A549 (cell line): ENCODE data around the gene ATP13A5. TPM values are rescaled to one million over a fixed set of nuclear protein-coding genes. Genes with fewer than 3 reads are reported as not detected.

ENCODE experiments used
- ATAC-seq, 2 experiments: fragments of 200-7000 bp in 1 of 2; fragments of >200 bp in 1 of 2; cut with Nextera tagmentation in 1 of 2; cut with Tn5 transposase in 1 of 2; 3 replicates each; pipeline versions ENCODE4 v1.8.0 to v1.9.1; 2018 to 2020; ENCODE audit warnings: mild to moderate bottlenecking in 1 of 2, moderate library complexity in 1 of 2
- CTCF ChIA-PET: fragments of 300-600 bp; sonication (Branson Sonifier 250); formaldehyde crosslinking; extraction: SDS; loops from one replicate; lab custom pipeline; 2021; ENCODE audit warnings: antibody characterized with exemption, inconsistent platforms; lab: Yijun Ruan, JAX
- POLR2A ChIA-PET: fragments of 350-600 bp; formaldehyde crosslinking; extraction: SDS; loops from one replicate; lab custom pipeline; 2021; ENCODE audit warnings: antibody characterized with exemption, inconsistent platforms; lab: Yijun Ruan, JAX
- DNase-seq, 2 experiments: peaks; one replicate each; pipeline versions ENCODE4 v3.0.0 to v3.0.0-alpha.2; 2011 to 2016; ENCODE audit warnings: low read depth in 1 of 2, low spot score in 1 of 2
- FAIRE-seq: peaks from 2 replicates; lab custom pipeline; 2011; peaks lifted over from hg19 to GRCh38; lab: Jason Lieb, UNC
- H3K27ac ChIP-seq, 2 experiments: fragments of >200 bp; sonication (Bioruptor Twin); formaldehyde crosslinking; 3 replicates each; pipeline ENCODE4 v1.5.1; 2016 to 2017
- H3K4me1 ChIP-seq: fragments of >200 bp; sonication (Bioruptor Twin); formaldehyde crosslinking; 3 replicates; pipeline ENCODE4 v1.6.1; 2016
- H3K4me2 ChIP-seq: fragments of >200 bp; sonication (Bioruptor Twin); formaldehyde crosslinking; 3 replicates; pipeline ENCODE4 v1.6.1; 2016
- H3K4me3 ChIP-seq: fragments of >200 bp; sonication (Bioruptor Twin); formaldehyde crosslinking; 3 replicates; pipeline ENCODE4 v1.5.1; 2016
- H3K9me3 ChIP-seq: fragments of >200 bp; sonication (Bioruptor Twin); formaldehyde crosslinking; 3 replicates; pipeline ENCODE4 v1.6.1; 2016
- ATOH8 ChIP-seq: fragments of 250-450 bp; sonication (Bioruptor Pico); IDR thresholded peaks from 2 replicates; pipeline ENCODE4 v1.5.0; 2020; ENCODE audit warnings: low read depth, mild to moderate bottlenecking, moderate library complexity
- BCL3 ChIP-seq: fragments of >200 bp; sonication (Bioruptor Twin); formaldehyde crosslinking; IDR thresholded peaks from 3 replicates; pipeline ENCODE4 v1.6.1; 2016
- CEBPB ChIP-seq, 2 experiments: fragments of >200 bp in 1 of 2; sonication (Bioruptor Twin) in 1 of 2; formaldehyde crosslinking in 1 of 2; IDR thresholded peaks; 2 replicates each; pipeline ENCODE4 v1.6.1; 2012 to 2016
- CHD2 ChIP-seq: fragments of 150-350 bp; IDR thresholded peaks from 2 replicates; pipeline ENCODE4 v1.6.1; 2014; ENCODE audit warnings: low read length; ENCODE audit not compliant: partially characterized antibody
- EHMT2 ChIP-seq: fragments of 200-600 bp; sonication (generic); IDR thresholded peaks from 2 replicates; pipeline ENCODE4 v1.6.1; 2016; ENCODE audit warnings: antibody characterized with exemption, low read depth, mild to moderate bottlenecking, moderate library complexity
- ELK1 ChIP-seq: fragments of 150-350 bp; IDR thresholded peaks from 2 replicates; pipeline ENCODE4 v1.6.1; 2014; ENCODE audit warnings: low read depth, mild to moderate bottlenecking, low read length
- EP300 ChIP-seq, 2 experiments: fragments of >200 bp; sonication (Bioruptor Twin); formaldehyde crosslinking; IDR thresholded peaks; 2 replicates in 1 of 2; 3 replicates in 1 of 2; pipeline ENCODE4 v1.6.1; 2016 to 2017
- FOSB ChIP-seq: fragments of 250-450 bp; sonication (Bioruptor Pico); IDR thresholded peaks from 2 replicates; pipeline ENCODE4 v1.5.0; 2020; ENCODE audit warnings: mild to moderate bottlenecking, moderate library complexity
- FOSL2 ChIP-seq, 2 experiments: fragments of 450-650 bp in 1 of 2; fragments of >200 bp in 1 of 2; sonication (Bioruptor Twin) in 1 of 2; formaldehyde crosslinking; IDR thresholded peaks; 2 replicates each; pipeline versions ENCODE4 v1.5.0 to v1.6.1; 2016 to 2020; ENCODE audit warnings: mild to moderate bottlenecking in 1 of 2, moderate library complexity in 1 of 2
- HDAC2 ChIP-seq: fragments of 200-600 bp; sonication (generic); IDR thresholded peaks from 2 replicates; pipeline ENCODE4 v1.6.1; 2016
- HES2 ChIP-seq: fragments of >200 bp; sonication (Bioruptor Twin); formaldehyde crosslinking; IDR thresholded peaks from 2 replicates; pipeline ENCODE4 v1.6.1; 2016
- HMGXB4 ChIP-seq: fragments of 250-450 bp; sonication (Bioruptor Pico); IDR thresholded peaks from 2 replicates; pipeline ENCODE4 v1.5.0; 2021; ENCODE audit warnings: mild to moderate bottlenecking, moderate library complexity, borderline replicate concordance
- JUN ChIP-seq, 2 experiments: fragments of >200 bp; sonication (Bioruptor Twin); formaldehyde crosslinking; IDR thresholded peaks; 2 replicates in 1 of 2; 3 replicates in 1 of 2; pipeline ENCODE4 v1.6.1; 2016 to 2017
- JUNB ChIP-seq: fragments of >200 bp; sonication (Bioruptor Twin); formaldehyde crosslinking; IDR thresholded peaks from 2 replicates; pipeline ENCODE4 v1.6.1; 2016
- MAZ ChIP-seq: fragments of 150-350 bp; IDR thresholded peaks from 2 replicates; pipeline ENCODE4 v1.6.1; 2014; ENCODE audit warnings: antibody characterized with exemption, low read depth, low read length, borderline replicate concordance
- NFE2L2 ChIP-seq: fragments of 150-350 bp; conservative IDR thresholded peaks from 2 replicates; pipeline ENCODE4 v1.6.1; 2014; ENCODE audit warnings: low read length
- NPAS2 ChIP-seq: fragments of 250-450 bp; sonication (Bioruptor Pico); IDR thresholded peaks from 2 replicates; pipeline ENCODE4 v1.8.0; 2022; ENCODE audit warnings: mild to moderate bottlenecking, moderate library complexity, borderline replicate concordance
- PHF8 ChIP-seq: fragments of 200-600 bp; sonication (generic); IDR thresholded peaks from 2 replicates; pipeline ENCODE4 v1.6.1; 2016; ENCODE audit warnings: low read depth, mild to moderate bottlenecking, antibody characterized with exemption, moderate library complexity, borderline replicate concordance
- POLR2A ChIP-seq: IDR thresholded peaks from 2 replicates; pipeline ENCODE4 v1.6.1; 2012; ENCODE audit warnings: mild to moderate bottlenecking, low read length
- TFCP2L1 ChIP-seq: fragments of 250-450 bp; sonication (Bioruptor Pico); IDR thresholded peaks from 2 replicates; pipeline ENCODE4 v1.5.0; 2021; ENCODE audit warnings: mild to moderate bottlenecking
- USF2 ChIP-seq: fragments of 450-650 bp; IDR thresholded peaks from 2 replicates; pipeline ENCODE4 v1.6.1; 2014; ENCODE audit warnings: antibody characterized with exemption
- ZNF302 ChIP-seq: fragments of 250-450 bp; sonication (Bioruptor Pico); IDR thresholded peaks from 2 replicates; pipeline ENCODE4 v1.9.0; 2021; ENCODE audit warnings: inconsistent platforms, mild to moderate bottlenecking, moderate library complexity
- ZSCAN20 ChIP-seq: fragments of 250-450 bp; sonication (Bioruptor Pico); IDR thresholded peaks from 2 replicates; pipeline ENCODE4 v1.8.0; 2022; ENCODE audit warnings: mild to moderate bottlenecking, moderate library complexity
- WGBS: methylation state at CpG from one replicate; pipeline ENCODE4 v1.1.6; 2017; ENCODE audit errors: missing lambda C conversion rate; 5-methylcytosine and 5-hydroxymethylcytosine counted together
- polyA plus RNA-seq, 4 experiments: library from polyadenylated mRNA; depleted of rRNA in 3 of 4; stranded (reverse); fragments of >200 nt; fragmentation: RNase III in 1 of 4; extraction: RNeasy Plus Mini Kit Qiagen cat#74134 plus additional on column Dnase treatment in 1 of 4; gene quantifications; 2 replicates in 3 of 4; 3 replicates in 1 of 4; pipeline ENCODE4 v1.2.3, GENCODE V29; 2011 to 2017

ATP13A5 gene
- polyA plus RNA-seq, 2 of the 4 experiments (the other 2 are of a cell fraction), result not detected

GRCh38 chr3:193407112-193407511 lies 28.6 kb upstream of the ATP13A5 start:
- 18% methylated on average over 4 of the region's 6 CpGs for WGBS
- FAIRE-seq (no peak), ATAC-seq (no peak), DNase-seq (no peak)
- TF ChIP-seq JUN (IDR thresholded peaks at IDR 0.05), result no peak
- TF ChIP-seq EP300 (IDR thresholded peaks at IDR 0.05), result no peak
- H3K4me2 ChIP-seq, result no peak overlapping the region
- no peaks in the 10 kb centered on the region for H3K9me3 ChIP-seq
- H3K4me3 ChIP-seq, result no peak overlapping the region
- H3K27ac ChIP-seq, result no peak overlapping the region
- ChIA-PET POLR2A (no interaction called here), CTCF (no interaction called here)
- H3K4me1 ChIP-seq, result no peaks in the 10 kb centered on the region

- WGBS, result 7% methylated on average over 2 of the region's 2 CpGs
- CTCF ChIA-PET, result no interaction called here
- H3K9me3 ChIP-seq, result no peaks in the 10 kb centered on the region
- H3K27ac ChIP-seq, result no peak overlapping the region
- H3K4me2 ChIP-seq, result no peak overlapping the region
- ATAC-seq (no peak), DNase-seq (no peak), FAIRE-seq (no peak)
- POLR2A ChIA-PET, result no interaction called here
- TF ChIP-seq ELK1 (no peak), CHD2 (no peak), ZSCAN20 (no peak), POLR2A (no peak), USF2 (no peak), MAZ (no peak), HES2 (no peak), CEBPB (IDR thresholded peaks at IDR 0.05) (no peak), FOSL2 (IDR thresholded peaks at IDR 0.05) (no peak), FOSL2 (CRISPR knock-in tag; IDR thresholded peaks at IDR 0.05) (no peak), BCL3 (no peak), PHF8 (no peak), HMGXB4 (CRISPR knock-in tag) (no peak), TFCP2L1 (no peak), ATOH8 (no peak), HDAC2 (no peak), JUNB (no peak), NPAS2 (no peak)
- no peak overlapping the region for H3K4me3 ChIP-seq
- no peaks in the 10 kb centered on the region for H3K4me1 ChIP-seq
Observed at GRCh38 chr3:193403307-193403706, 24.8 kb upstream of the ATP13A5 start.

- no peak overlapping the region for H3K4me3 ChIP-seq
- FAIRE-seq (no peak), DNase-seq (no peak), ATAC-seq (no peak)
- H3K4me2 ChIP-seq, result no peak overlapping the region
- no peaks in the 10 kb centered on the region for H3K9me3 ChIP-seq
- no peak overlapping the region for H3K27ac ChIP-seq
- no peaks in the 10 kb centered on the region for H3K4me1 ChIP-seq
- ChIA-PET POLR2A (no interaction called here), CTCF (no interaction called here)
- TF ChIP-seq NFE2L2 (no peak), HMGXB4 (CRISPR knock-in tag) (no peak), ATOH8 (no peak), EHMT2 (no peak), NPAS2 (no peak), FOSB (CRISPR knock-in tag) (no peak), ZNF302 (CRISPR knock-in tag) (no peak)
Observed at GRCh38 chr3:193400304-193400703, 21.8 kb upstream of the ATP13A5 start.
